ENCODE measurements around the gene CCDC188. TPM values are rescaled to one million over a fixed set of nuclear protein-coding genes. Genes with fewer than 3 reads are reported as not detected.

Gene CCDC188
- total and polyA plus RNA-seq, 9 of the 15 experiments (the other 6 are each of a cell fraction or from before 2014, with no cell fraction given): not detected

DNA sequence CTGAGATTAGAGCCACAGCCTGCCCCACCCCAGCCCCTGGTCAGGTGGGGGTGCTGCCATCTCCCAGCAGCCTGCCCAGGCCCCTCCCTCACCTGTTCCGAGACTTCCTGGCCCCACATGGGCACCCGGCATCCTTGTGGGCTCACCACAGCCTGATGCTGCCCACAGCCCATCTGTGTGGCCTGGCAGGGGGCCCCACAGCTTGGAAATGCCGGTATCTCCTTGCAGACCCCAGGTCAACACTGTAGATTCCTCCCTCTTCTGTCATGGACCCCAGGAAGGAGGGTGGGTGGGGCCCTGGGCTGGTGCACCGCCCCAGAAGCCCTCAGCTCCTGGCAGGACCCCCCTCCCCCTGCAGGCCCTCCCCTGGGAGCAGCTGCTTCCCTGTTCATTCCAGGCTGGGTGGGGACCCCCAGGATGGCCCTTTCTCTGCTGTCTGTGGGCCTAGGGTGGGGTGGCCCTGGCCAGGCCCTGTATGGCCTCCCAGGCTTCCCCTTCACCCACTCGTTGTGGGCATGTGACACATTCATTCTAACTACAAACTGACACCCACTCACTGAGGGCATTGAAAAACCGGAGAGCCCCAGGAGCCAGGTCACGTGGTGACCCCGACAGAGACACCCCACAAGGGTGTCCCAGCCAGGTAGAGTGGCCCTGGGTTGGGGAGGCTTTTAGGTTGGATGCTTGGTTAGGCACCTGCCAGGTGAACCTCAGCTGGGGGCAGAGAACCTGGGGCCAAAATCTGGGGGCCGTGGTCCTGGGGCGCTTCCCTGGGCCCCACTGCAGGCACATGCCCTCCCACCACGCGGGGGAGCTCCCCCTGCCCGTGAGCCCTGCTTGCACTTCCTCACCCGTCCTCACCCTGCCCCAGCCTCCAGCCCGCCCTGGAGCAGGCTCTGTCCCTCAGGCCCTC, 44.1 kb upstream of the CCDC188 start (continued):
- TF ChIP-seq AFF1 (IDR thresholded peaks at IDR 0.05; ENCODE audit: low read depth in 1 of 2, partially characterized antibody in 2 of 2) (no peak), GABPA (tag; conservative IDR thresholded peaks at IDR 0.05; ENCODE audit: low read depth) (no peak), KDM4B (IDR thresholded peaks at IDR 0.05; ENCODE audit: borderline replicate concordance in 2 of 2, low read depth in 1 of 2) (no peak), NFIX (CRISPR knock-in tag; IDR thresholded peaks at IDR 0.05; ENCODE audit: low read depth) (no peak), LCOR (CRISPR knock-in tag; IDR thresholded peaks at IDR 0.05) (no peak), BHLHE40 (IDR thresholded peaks at IDR 0.05; ENCODE audit: low read length) (0 out of 2 replicates have a peak, but pooled peaks have one; percentile 1), PYGO2 (tag; IDR thresholded peaks at IDR 0.05) (no peak), FOS (IDR thresholded peaks at IDR 0.05; ENCODE audit: extremely low read depth, insufficient read length) (no peak), HNRNPK (IDR thresholded peaks at IDR 0.05; ENCODE audit: low read depth, low read length, poor library complexity, severe bottlenecking) (no peak), RFX1 (IDR thresholded peaks at IDR 0.05) (no peak), CGGBP1 (CRISPR knock-in tag; IDR thresholded peaks at IDR 0.05) (no peak), ZNF586 (CRISPR knock-in tag; conservative IDR thresholded peaks at IDR 0.05) (no peak), POLR2H (tag; IDR thresholded peaks at IDR 0.05; ENCODE audit: low read depth) (no peak), TRIM24 (IDR thresholded peaks at IDR 0.05) (no peak), NFXL1 (CRISPR knock-in tag; IDR thresholded peaks at IDR 0.05) (no peak), RAD51 (IDR thresholded peaks at IDR 0.05; ENCODE audit: borderline replicate concordance, low read depth) (peak; percentile 77), NONO (IDR thresholded peaks at IDR 0.05; ENCODE audit: low read depth in 2 of 2, low read length in 1 of 2) (no peak), RBM39 (optimal IDR thresholded peaks at IDR 0.05; ENCODE audit: low read depth, low read length) (no peak), ZNF77 (CRISPR knock-in tag; IDR thresholded peaks at IDR 0.05) (no peak), FOXK1 (CRISPR knock-in tag; IDR thresholded peaks at IDR 0.05; ENCODE audit: borderline replicate concordance) (no peak)
- TF ChIP-seq, protein P1, sequence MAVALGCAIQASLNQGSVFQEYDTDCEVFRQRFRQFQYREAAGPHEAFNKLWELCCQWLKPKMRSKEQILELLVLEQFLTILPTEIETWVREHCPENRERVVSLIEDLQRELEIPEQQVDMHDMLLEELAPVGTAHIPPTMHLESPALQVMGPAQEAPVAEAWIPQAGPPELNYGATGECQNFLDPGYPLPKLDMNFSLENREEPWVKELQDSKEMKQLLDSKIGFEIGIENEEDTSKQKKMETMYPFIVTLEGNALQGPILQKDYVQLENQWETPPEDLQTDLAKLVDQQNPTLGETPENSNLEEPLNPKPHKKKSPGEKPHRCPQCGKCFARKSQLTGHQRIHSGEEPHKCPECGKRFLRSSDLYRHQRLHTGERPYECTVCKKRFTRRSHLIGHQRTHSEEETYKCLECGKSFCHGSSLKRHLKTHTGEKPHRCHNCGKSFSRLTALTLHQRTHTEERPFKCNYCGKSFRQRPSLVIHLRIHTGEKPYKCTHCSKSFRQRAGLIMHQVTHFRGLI (CRISPR knock-in tag; IDR thresholded peaks at IDR 0.05): no peak
- TF ChIP-seq, protein P2, sequence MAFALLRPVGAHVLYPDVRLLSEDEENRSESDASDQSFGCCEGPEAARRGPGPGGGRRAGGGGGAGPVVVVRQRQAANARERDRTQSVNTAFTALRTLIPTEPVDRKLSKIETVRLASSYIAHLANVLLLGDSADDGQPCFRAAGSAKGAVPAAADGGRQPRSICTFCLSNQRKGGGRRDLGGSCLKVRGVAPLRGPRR (CRISPR knock-in tag; IDR thresholded peaks at IDR 0.05): no peak
